ENCODE data around the gene INSC.

GRCh38 chr11:15171956-15172355 lies 57.2 kb downstream of the INSC start:
- TF ChIP-seq CTCF (IDR thresholded peaks at IDR 0.05 in 4 of 5, conservative IDR thresholded peaks at IDR 0.05 in 1 of 5) (no peak), POLR2A (IDR thresholded peaks at IDR 0.05) (no peak)
